GM12878 (cell line): ENCODE results near the gene LRRC10B. TPM values are rescaled to one million over a fixed set of nuclear protein-coding genes. Genes with fewer than 3 reads are reported as not detected.

Source experiments
- ATAC-seq: fragments of 200-7000 bp; cut with Tn5 transposase; 3 replicates; pipeline ENCODE4 v1.9.1; 2020; ENCODE audit warnings: mild to moderate bottlenecking, moderate library complexity
- BruUV-seq: library from RNA; stranded (reverse); fragments of 400-500 nt; replicated peaks from 2 replicates; lab custom pipeline; 2021; lab: Mats Ljungman, UMichigan
- CTCF ChIA-PET: fragments of 300-600 bp; sonication (Branson Sonifier 250); formaldehyde crosslinking; extraction: SDS; loops from one replicate; lab custom pipeline; 2021; ENCODE audit warnings: inconsistent platforms; lab: Yijun Ruan, JAX
- POLR2A ChIA-PET: fragments of 350-600 bp; formaldehyde crosslinking; extraction: SDS; loops from one replicate; lab custom pipeline; 2021; ENCODE audit warnings: inconsistent platforms; lab: Charles Lee
- RAD21 ChIA-PET: fragments of 300-600 bp; sonication (Branson Sonifier 250); formaldehyde crosslinking; loops from one replicate; lab custom pipeline; 2023; ENCODE audit warnings: antibody characterized with exemption; ENCODE audit not compliant: unreplicated experiment; lab: Charles Lee
- SMC1A ChIA-PET: fragments of 300-600 bp; sonication (Branson Sonifier 250); formaldehyde crosslinking; loops from one replicate; lab custom pipeline; 2023; ENCODE audit not compliant: unreplicated experiment, uncharacterized antibody; lab: Charles Lee
- DNase-seq: peaks from one replicate; pipeline ENCODE4 v3.0.0-alpha.2; 2011; ENCODE audit warnings: low read depth, low spot score
- FAIRE-seq: peaks from 3 replicates; lab custom pipeline; 2011; peaks lifted over from hg19 to GRCh38; lab: Jason Lieb, UNC
- H2AFZ ChIP-seq: 2 replicates; pipeline ENCODE4 v1.6.0; 2011; ENCODE audit warnings: low read depth, low read length, control low read depth; ENCODE audit not compliant: control insufficient read depth
- H3K27ac ChIP-seq: 2 replicates; pipeline ENCODE4 v1.5.1; 2011; ENCODE audit warnings: control low read depth; ENCODE audit not compliant: control insufficient read depth, insufficient read depth
- H3K27me3 ChIP-seq, 2 experiments: replicated peaks in 1 of 2; 2 replicates each; pipeline versions ENCODE4 v1.6.0 to v1.6.1; 2011; ENCODE audit warnings: low read length in 1 of 2; ENCODE audit not compliant: control insufficient read depth in 2 of 2, insufficient read depth in 2 of 2
- H3K36me3 ChIP-seq, 2 experiments: 2 replicates each; pipeline ENCODE4 v1.5.1; 2011; ENCODE audit warnings: low read length in 1 of 2; ENCODE audit not compliant: control insufficient read depth in 2 of 2, insufficient read depth in 2 of 2
- H3K4me1 ChIP-seq: 2 replicates; pipeline ENCODE4 v1.6.1; 2011; ENCODE audit warnings: mild to moderate bottlenecking, low read length, moderate library complexity, mixed read lengths; ENCODE audit not compliant: control insufficient read depth, insufficient read depth
- H3K4me2 ChIP-seq: 2 replicates; pipeline ENCODE4 v1.6.0; 2011; ENCODE audit warnings: control low read depth; ENCODE audit not compliant: control insufficient read depth, insufficient read depth
- H3K4me3 ChIP-seq: fragments of 200-600 bp; sonication (generic); 2 replicates; pipeline ENCODE4 v1.5.1; 2016
- H3K79me2 ChIP-seq: 2 replicates; pipeline ENCODE4 v1.6.0; 2011; ENCODE audit warnings: low read length; ENCODE audit not compliant: control insufficient read depth, insufficient read depth
- H3K9ac ChIP-seq: 2 replicates; pipeline ENCODE4 v1.8.0; 2011; ENCODE audit warnings: low read length, control low read depth, mixed read lengths; ENCODE audit not compliant: control insufficient read depth, insufficient read depth
- H3K9me3 ChIP-seq: replicated peaks from 3 replicates; pipeline ENCODE4 v1.5.1; 2011; ENCODE audit warnings: mild to moderate bottlenecking, low read length; ENCODE audit not compliant: control insufficient read depth, insufficient read depth
- H4K20me1 ChIP-seq: 2 replicates; pipeline ENCODE4 v1.6.0; 2011; ENCODE audit not compliant: control insufficient read depth, insufficient read depth
- CUX1 ChIP-seq: IDR thresholded peaks from 2 replicates; pipeline ENCODE4 v1.6.1; 2012; ENCODE audit warnings: improper control_type of control experiment, low read depth, low read length; ENCODE audit not compliant: insufficient replicate concordance
- EED ChIP-seq: sonication (generic); IDR thresholded peaks from 2 replicates; pipeline ENCODE4 v1.6.1; 2016; ENCODE audit warnings: antibody characterized with exemption, low read depth
- HCFC1 ChIP-seq: fragments of 150-350 bp; IDR thresholded peaks from 2 replicates; pipeline ENCODE4 v1.6.1; 2014; ENCODE audit warnings: low read length
- MLLT1 ChIP-seq: fragments of 450-650 bp; IDR thresholded peaks from 2 replicates; pipeline ENCODE4 v1.6.1; 2016; ENCODE audit warnings: mild to moderate bottlenecking
- MTA2 ChIP-seq: fragments of 450-650 bp; IDR thresholded peaks from 2 replicates; pipeline ENCODE4 v1.6.1; 2016; ENCODE audit warnings: low read depth, mild to moderate bottlenecking, moderate library complexity
- NR2C2 ChIP-seq: IDR thresholded peaks from 2 replicates; pipeline ENCODE4 v1.6.1; 2011; ENCODE audit warnings: borderline replicate concordance, low read depth; ENCODE audit not compliant: control insufficient read depth, insufficient read length
- POU2F2 ChIP-seq: IDR thresholded peaks from 3 replicates; pipeline ENCODE4 v1.6.1; 2011; ENCODE audit warnings: low read depth, mild to moderate bottlenecking, low read length, borderline replicate concordance
- RB1 ChIP-seq: fragments of 450-650 bp; formaldehyde crosslinking; IDR thresholded peaks from 2 replicates; pipeline ENCODE4 v1.6.1; 2017; ENCODE audit warnings: mild to moderate bottlenecking, borderline replicate concordance
- SUPT20H ChIP-seq: IDR thresholded peaks from 2 replicates; pipeline ENCODE4 v1.6.1; 2011; ENCODE audit warnings: low read depth, mild to moderate bottlenecking, low read length, moderate library complexity, borderline replicate concordance; ENCODE audit not compliant: control insufficient read depth
- USF1 ChIP-seq: IDR thresholded peaks from 2 replicates; pipeline ENCODE4 v1.6.1; 2011; ENCODE audit warnings: borderline replicate concordance, low read depth, mild to moderate bottlenecking, moderate library complexity, mixed read lengths, low read length; ENCODE audit not compliant: insufficient read depth; ENCODE audit errors: extremely low read length
- ZNF217 ChIP-seq: fragments of 450-650 bp; IDR thresholded peaks from 2 replicates; pipeline ENCODE4 v1.6.1; 2017; ENCODE audit warnings: antibody characterized with exemption, mild to moderate bottlenecking
- ZNF274 ChIP-seq: IDR thresholded peaks from one replicate; pipeline ENCODE4 v1.8.0; 2011; ENCODE audit not compliant: insufficient read length, insufficient read depth
- WGBS: methylation state at CpG from one replicate; pipeline ENCODE4 v1.1.6; 2016; ENCODE audit warnings: low lambda C conversion rate; ENCODE audit not compliant: insufficient replicate concordance, insufficient coverage; ENCODE audit errors: missing lambda C conversion rate; 5-methylcytosine and 5-hydroxymethylcytosine counted together
- in situ Hi-C: fragments of 300-500 bp; cut with MboI; formaldehyde crosslinking; loops from 9 replicates; pipeline ENCODE4 v1.14.3; 2018; ENCODE audit warnings: mixed read lengths
- intact Hi-C: fragments of 100-400 bp; cut with micrococcal nuclease; formaldehyde crosslinking; loops from one replicate; pipeline ENCODE4 v1.14.2; 2022; ENCODE audit not compliant: unreplicated experiment
- polyA plus RNA-seq, 11 experiments: library from polyadenylated mRNA; depleted of rRNA in 4 of 11; unstranded in 6 of 11; stranded (reverse) in 5 of 11; fragments of >200 nt; fragmentation: Nextera tagmentation in 4 of 11; fragmentation: Illumina TruSeq in 1 of 11; extraction: Ambion mirVana in 4 of 11; extraction: Trizol in 1 of 11; gene quantifications; 1 replicate in 1 of 11; 2 replicates in 10 of 11; pipeline versions ENCODE4 v1.2.1 to v1.2.3, GENCODE V29; 2011 to 2016; ENCODE audit warnings: inconsistent platforms in 2 of 11, missing spikeins in 2 of 11, low read depth in 1 of 11
- total RNA-seq, 4 experiments: library from RNA; depleted of rRNA in 3 of 4; stranded (reverse); fragments of >200 nt in 3 of 4; fragmentation: Illumina TruSeq in 1 of 4; extraction: Trizol in 1 of 4; gene quantifications; 2 replicates each; pipeline versions ENCODE4 v1.2.1 to v1.2.3, GENCODE V29; 2013 to 2021

LRRC10B gene
- total and polyA plus RNA-seq, 10 of the 15 experiments (the other 5 are each of a cell fraction or from before 2014, with no cell fraction given) = not detected

GRCh38 chr11:61522881-61523280 lies 14.3 kb downstream of the LRRC10B start (continued):
- no peak for TF ChIP-seq CUX1
- TF ChIP-seq RB1 = no peak
- no peak for TF ChIP-seq NR2C2
- no peak for TF ChIP-seq EED
- no peak for TF ChIP-seq POU2F2

GRCh38 chr11:61524446-61524845 lies 15.9 kb downstream of the LRRC10B start:
- no peak for DNase-seq
- H3K9ac ChIP-seq = no peak overlapping the region
- H3K79me2 ChIP-seq = no peaks in the 10 kb centered on the region
- intact Hi-C loops = no loop called here
- SMC1A ChIA-PET = no interaction called here
- H3K4me2 ChIP-seq = no peak overlapping the region
- TF ChIP-seq USF1 (no peak), ZNF274 (no peak), MTA2 (no peak), ZNF217 (no peak), MLLT1 (no peak), SUPT20H (no peak), HCFC1 (no peak)
- TF ChIP-seq, all 136 proteins: peak for 0
- ChIA-PET POLR2A (no interaction called here), CTCF (interaction anchor here (1.0 kb wide), 1 partner anchor 8 kb away, joined by 3 read pairs; no protein-coding TSS in a partner anchor), RAD21 (no interaction called here)
- H3K27ac ChIP-seq = no peak overlapping the region
- no peaks in the 10 kb centered on the region for H4K20me1 ChIP-seq
- ATAC-seq (no peak), FAIRE-seq (no peak)
- H3K9me3 ChIP-seq = no peaks in the 10 kb centered on the region
- in situ Hi-C loops = no loop called here
- BruUV-seq = no TSS peak
- peaks cover 0 to 7% of the 10 kb centered on the region in 2 experiments; a peak in 2 of 4 replicates for H3K27me3 ChIP-seq
- H2AFZ ChIP-seq = no peak overlapping the region
- no peaks in the 10 kb centered on the region for H3K36me3 ChIP-seq
- 46% methylated on average over 12 of the region's 12 CpGs for WGBS
- H3K4me3 ChIP-seq = no peak overlapping the region
- H3K4me1 ChIP-seq = no peaks in the 10 kb centered on the region
